ENCODE results near the gene PCCB. TPM values are rescaled to one million over a fixed set of nuclear protein-coding genes. Genes with fewer than 3 reads are reported as not detected.
"Not testable (repeated sequence)": the region's sequence is repeated elsewhere in the genome, so short reads cannot be mapped to it uniquely, and the experiment has no call there.

PCCB gene
- polyA plus RNA-seq, 3 donors = 52.8 to 67.8 (median 64.6) TPM

- DNase-seq = no peak
Measured at GRCh38 chr3:136251511-136251910, 1.4 kb downstream of the PCCB start.

- DNase-seq = no peak
Measured at GRCh38 chr3:136255672-136256406, 5.7 kb downstream of the PCCB start.

GRCh38 chr3:136258199-136258598, 8.1 kb downstream of the PCCB start:
- no peak for DNase-seq

GRCh38 chr3:136261826-136262225, 11.7 kb downstream of the PCCB start:
- DNase-seq = no peak

- no peak for DNase-seq
Measured at GRCh38 chr3:136262559-136262958, 12.4 kb downstream of the PCCB start.

GRCh38 chr3:136263251-136263650, 13.1 kb downstream of the PCCB start:
- no peak for DNase-seq

- DNase-seq = not testable (repeated sequence)
Measured at GRCh38 chr3:136266468-136267125, 16.5 kb downstream of the PCCB start.

GRCh38 chr3:136267235-136267634, 17.1 kb downstream of the PCCB start:
- no peak for DNase-seq

GRCh38 chr3:136270179-136270578, 20.0 kb downstream of the PCCB start:
- no peak for DNase-seq

- not testable (repeated sequence) for DNase-seq
Measured at GRCh38 chr3:136271626-136272025, 21.5 kb downstream of the PCCB start.

- DNase-seq = no peak
Measured at GRCh38 chr3:136276049-136276755, 26.1 kb downstream of the PCCB start.

GRCh38 chr3:136277115-136277514, 27.0 kb downstream of the PCCB start:
- no peak for DNase-seq

GRCh38 chr3:136277634-136278033, 27.5 kb downstream of the PCCB start:
- DNase-seq = no peak

GRCh38 chr3:136279092-136279491, 29.0 kb downstream of the PCCB start:
- DNase-seq = no peak

- DNase-seq = no peak
Measured at GRCh38 chr3:136280961-136281360, 30.8 kb downstream of the PCCB start.

- DNase-seq = no peak
Measured at GRCh38 chr3:136281966-136282520, 31.9 kb downstream of the PCCB start.

GRCh38 chr3:136283627-136284026, 33.5 kb downstream of the PCCB start:
- no peak for DNase-seq

GRCh38 chr3:136291302-136291701, 41.2 kb downstream of the PCCB start:
- no peak for DNase-seq

- DNase-seq = no peak
Measured at GRCh38 chr3:136292500-136292899, 42.4 kb downstream of the PCCB start.

- no peak for DNase-seq
Measured at GRCh38 chr3:136293279-136293678, 43.1 kb downstream of the PCCB start.

- DNase-seq = no peak
Measured at GRCh38 chr3:136294176-136294575, 44.0 kb downstream of the PCCB start.

GRCh38 chr3:136296960-136297359, 46.8 kb downstream of the PCCB start:
- no peak for DNase-seq

- no peak for DNase-seq
Measured at GRCh38 chr3:136297826-136298225, 47.7 kb downstream of the PCCB start.

All from renal pelvis (tissue), 4 donors.